ENCODE measurements around the gene TERB1. TPM values are rescaled to one million over a fixed set of nuclear protein-coding genes. Genes with fewer than 3 reads are reported as not detected.

TERB1 gene
- 0.12 TPM for polyA plus RNA-seq (ENCODE audit: insufficient read length)
- long read RNA-seq, donor 1, result 0 reads
- long read RNA-seq, donor 2, result 0 reads
- long read RNA-seq, donor 3, result 0 reads
- long read RNA-seq, donor 4, result 0 reads
- long read RNA-seq, donor 5, result 0 reads
- long read RNA-seq, donor 6, result 0 reads
- long read RNA-seq, donor 7, result 0 reads
- long read RNA-seq, donor 8, result 0 reads

- DNase-seq, result no peak
Observed at GRCh38 chr16:66801320-66802105, at the start of gene TERB1. TSS of gene TERB1 (minus strand) at chr16:66801584. CDS start at chr16:66796798, 4,786 bp downstream.

DNA sequence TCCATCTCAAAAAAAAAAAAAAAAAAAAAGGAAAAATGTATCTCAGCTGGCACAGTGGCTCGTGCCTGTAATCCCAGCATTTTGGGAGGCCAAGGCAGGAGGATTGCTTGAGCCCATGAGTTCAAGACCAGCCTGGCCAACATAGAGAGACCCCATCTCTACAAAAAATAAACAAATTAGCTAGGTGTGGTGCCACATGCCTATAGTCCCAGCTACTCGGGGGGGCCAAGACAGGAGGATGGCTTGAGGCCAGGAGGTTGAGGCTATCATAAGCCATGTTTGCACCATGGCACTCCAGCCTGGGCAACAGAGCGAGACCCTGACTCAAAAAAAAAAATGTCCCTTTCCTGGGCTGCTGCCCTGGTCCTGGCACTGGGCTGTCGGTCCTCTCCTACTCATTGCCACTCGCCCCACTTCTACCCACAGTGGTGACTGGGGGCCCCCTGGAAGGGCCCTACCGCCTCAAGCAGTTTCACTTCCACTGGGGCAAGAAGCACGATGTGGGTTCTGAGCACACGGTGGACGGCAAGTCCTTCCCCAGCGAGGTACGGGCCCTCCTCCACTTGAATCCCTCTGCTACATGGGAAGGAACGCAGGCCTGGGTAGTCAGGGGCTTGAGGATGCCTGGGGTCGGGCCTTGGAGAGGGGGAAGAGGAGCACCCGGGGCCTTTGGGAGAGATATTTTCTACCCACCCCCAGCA, 48.9 kb upstream of the TERB1 start:
- no peak for DNase-seq

GRCh38 chr16:66849549-66849948, 48.2 kb upstream of the TERB1 start:
- no peak for DNase-seq

DNA sequence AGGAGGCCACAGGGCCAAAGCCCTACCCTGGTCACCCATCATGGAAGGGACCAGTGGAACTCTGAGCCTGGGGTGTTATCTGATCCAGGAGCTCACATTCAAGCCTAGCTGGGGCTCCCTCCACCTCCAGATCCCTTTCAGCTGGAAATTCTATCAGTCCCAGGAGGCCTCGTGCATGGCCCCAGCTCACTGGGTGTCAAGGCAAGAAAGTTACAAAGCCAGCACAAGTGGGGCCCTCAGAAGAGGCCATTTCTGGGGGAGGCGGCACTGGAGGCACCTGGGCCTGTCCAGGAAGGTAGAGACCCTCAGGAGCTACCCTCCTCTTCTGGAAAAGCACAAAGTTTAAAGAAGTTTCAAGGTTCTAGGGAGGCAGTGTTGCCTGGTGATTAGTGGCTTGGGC, 47.6 kb upstream of the TERB1 start:
- DNase-seq, result no peak

DNA sequence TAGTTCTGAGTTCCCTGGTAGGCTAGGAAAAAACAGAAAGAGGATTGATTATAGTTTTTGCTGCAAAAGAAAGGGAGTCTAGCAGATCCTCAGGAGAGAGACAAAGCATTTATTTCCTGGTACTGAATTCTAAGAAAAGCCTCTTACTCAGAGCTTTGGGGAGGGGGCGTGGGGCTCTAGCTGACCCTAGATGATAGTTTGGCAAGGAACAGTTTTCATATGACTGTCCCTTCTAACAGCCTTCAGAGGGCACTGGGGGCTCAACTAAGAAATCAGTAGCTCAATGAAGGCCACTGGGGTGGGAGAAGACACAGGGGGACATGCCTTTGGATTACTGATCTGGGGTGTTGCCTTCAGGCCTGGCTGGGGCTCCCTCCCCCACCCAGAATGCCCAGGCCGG, 46.8 kb upstream of the TERB1 start:
- DNase-seq, result no peak

GRCh38 chr16:66847533-66848067, 46.2 kb upstream of the TERB1 start:
- no peak for DNase-seq

DNA sequence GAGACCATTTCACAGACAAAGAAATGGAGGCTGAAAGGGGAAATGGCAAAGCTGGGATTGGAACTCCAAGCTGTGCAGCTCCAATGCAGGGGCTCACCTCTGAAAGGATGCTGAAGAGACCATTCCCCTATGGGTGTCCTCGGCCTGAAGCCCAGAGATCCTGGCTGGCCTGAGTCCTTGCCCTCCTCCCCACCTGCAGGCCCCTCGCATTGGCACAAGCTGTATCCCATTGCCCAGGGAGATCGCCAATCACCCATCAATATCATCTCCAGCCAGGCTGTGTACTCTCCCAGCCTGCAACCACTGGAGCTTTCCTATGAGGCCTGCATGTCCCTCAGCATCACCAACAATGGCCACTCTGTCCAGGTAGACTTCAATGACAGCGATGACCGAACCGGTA, 45.4 kb upstream of the TERB1 start:
- DNase-seq, result no peak

- no peak for DNase-seq
Observed at GRCh38 chr16:66846266-66846665, 44.9 kb upstream of the TERB1 start.

- no peak for DNase-seq
Observed at GRCh38 chr16:66845791-66846221, 44.4 kb upstream of the TERB1 start.

DNA sequence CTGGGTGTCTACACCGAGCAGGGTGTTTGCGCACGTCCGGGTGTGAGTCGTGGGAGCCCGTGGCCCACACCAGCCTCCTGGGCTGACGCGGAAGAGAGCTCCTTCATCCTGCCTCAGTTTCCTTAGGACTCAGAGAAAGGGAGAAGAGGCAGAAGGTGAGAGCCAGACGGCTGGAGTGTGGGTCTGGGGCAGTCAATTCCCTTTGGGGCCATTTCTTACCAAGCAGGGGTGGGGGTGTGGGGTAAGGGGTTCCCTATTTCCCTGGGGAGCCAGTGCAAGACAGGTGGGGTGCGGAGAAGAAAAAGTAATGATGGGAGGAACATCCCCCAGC, 43.7 kb upstream of the TERB1 start:
- DNase-seq, result no peak

- no peak for DNase-seq
Observed at GRCh38 chr16:66844342-66845079, 43.1 kb upstream of the TERB1 start, which contains the start of gene CA7. TSS of gene CA7 (plus strand) at chr16:66844414. CDS start at chr16:66844488, 74 bp downstream.

DNA sequence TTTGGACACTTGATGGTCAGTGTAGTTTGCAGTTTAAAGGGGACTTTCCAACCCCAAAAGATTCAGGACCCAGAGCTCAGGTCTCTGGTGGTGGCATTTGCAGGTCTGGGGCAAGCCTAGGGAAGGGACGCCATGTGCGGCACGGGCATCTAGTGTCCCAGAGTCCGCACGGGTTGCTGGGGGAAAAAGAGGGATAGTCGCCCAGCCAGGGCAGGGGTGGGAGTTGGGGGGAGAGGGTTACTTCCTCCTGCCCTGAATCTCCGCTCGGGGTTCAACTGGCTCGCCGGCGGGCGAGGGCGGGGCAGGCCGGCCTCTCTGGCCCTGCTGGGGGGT, 42.6 kb upstream of the TERB1 start:
- DNase-seq, result no peak

- DNase-seq, result no peak
Observed at GRCh38 chr16:66843191-66843590, 41.8 kb upstream of the TERB1 start.

DNA sequence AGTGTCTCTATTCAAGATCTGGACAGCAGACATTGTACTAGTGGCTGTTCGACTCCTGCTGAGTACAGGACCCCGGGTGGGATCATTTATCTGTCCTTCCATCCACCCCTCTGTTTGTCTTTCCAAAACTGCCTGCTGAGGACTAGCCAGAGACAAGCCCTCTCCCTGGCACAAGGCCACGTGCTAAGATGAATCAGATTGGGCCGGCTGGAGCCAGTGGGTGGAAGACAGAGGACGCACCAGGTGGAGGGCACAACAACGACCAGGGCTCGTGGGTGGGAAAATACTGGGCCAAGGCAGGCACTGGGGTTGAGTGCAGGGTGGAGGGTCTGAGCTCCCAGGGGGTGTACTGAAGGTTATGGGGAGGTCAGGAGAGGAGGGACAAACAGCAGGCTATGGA, 41.4 kb upstream of the TERB1 start:
- no peak for DNase-seq

- no peak for DNase-seq
Observed at GRCh38 chr16:66841366-66841765, 40.0 kb upstream of the TERB1 start.

- no peak for DNase-seq
Observed at GRCh38 chr16:66840883-66841282, 39.5 kb upstream of the TERB1 start.

GRCh38 chr16:66834746-66835145, 33.4 kb upstream of the TERB1 start:
- no peak for DNase-seq

GRCh38 chr16:66832661-66833305, 31.4 kb upstream of the TERB1 start:
- no peak for DNase-seq

DNA sequence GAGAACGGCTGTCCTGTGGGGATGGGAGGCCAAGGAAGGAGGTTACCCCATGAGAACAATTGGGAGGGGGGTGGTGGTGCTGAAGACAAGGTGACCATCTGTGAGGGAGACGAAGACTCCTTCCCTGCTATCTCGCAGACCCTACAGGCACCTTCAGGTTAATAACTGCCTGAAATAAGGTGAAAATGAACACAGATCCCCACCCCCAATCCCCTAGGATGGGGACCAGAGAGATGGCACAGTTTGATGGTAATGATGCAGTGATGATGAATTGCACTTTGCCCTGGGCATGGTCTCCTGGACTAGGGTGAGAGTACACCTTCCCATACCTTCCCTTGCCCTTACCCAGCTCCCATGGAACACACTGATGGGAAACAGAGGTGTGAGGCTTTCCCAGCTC, 30.8 kb upstream of the TERB1 start:
- no peak for DNase-seq

DNA sequence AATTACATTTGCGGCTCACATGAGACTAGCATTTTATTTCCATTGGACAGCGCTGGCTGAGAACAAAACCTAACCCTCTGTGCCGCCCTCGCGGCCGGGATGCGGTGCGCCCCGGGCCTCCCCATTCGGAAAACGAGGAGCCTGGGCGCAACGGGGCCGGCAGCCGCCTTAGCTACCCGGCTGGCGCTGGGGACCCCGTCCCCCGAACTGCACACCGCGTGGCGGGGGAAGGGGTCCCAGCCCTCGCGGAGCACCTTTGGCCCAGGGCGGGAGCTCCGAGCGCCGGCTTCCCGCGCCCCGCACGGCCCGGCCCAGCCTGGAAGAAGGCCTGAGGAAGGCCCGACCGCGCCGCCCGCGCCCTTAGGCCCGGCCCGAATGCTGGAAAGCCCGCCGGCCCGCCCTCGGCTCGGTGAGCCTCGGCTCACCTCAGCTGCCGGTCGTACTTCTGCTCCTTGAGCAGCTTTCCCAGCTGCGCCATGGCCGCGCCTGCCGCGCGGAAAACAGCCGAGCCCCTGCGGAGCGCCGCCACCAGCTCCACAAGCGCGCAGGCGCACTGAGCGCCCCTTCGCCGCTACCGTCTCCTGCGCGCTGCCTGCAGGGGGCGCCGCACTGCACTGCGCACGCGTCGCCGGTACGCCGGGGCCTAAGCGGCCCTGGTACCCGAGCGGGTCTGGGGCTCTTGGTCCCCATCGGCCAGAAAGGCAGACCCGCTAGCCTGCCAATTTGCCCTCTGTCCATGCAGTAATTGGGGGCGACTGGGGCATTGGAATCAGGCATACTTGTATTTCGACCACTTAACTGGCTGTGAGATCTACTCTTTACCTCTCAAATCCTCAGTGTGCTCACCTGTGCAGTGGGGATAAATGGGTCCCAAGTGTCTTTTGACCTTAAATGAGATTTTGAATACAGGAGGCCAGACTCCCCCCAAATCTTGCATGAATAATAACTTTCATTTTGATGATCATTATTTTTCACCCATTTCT, 29.3 kb upstream of the TERB1 start, which contains the start of gene NAE1:
TSS of gene NAE1 (minus strand) at position 555 of the 983 bp plus-strand sequence. CDS start at position 478, 77 bp downstream.
- DNase-seq, result peak; percentile 89
